ENCODE results near the gene NAA50. TPM values are rescaled to one million over a fixed set of nuclear protein-coding genes. Genes with fewer than 3 reads are reported as not detected.
A peak's percentile ranks its signal among the peaks of the same experiment; 100 is the strongest.

The NAA50 gene
- total and polyA plus RNA-seq, 2 donors (not counting 1 experiment from before 2014, with no cell fraction given): 27.6 to 116 TPM

DNA sequence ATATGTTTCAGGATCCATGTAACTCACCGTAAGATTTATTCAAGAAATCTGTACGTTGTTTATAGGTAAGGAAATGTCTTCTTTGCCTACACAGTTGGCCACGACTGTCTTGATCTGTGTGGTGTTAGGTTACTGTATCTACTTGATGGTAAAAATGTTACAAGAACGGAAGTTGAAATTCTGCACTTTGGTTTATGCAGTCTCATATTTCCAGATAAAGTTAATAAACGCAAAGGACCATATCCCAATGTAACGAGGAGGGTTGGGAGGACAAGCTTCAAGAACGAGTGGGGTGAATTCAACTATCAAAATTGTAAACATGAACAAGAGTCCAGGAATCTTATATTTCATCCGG, 50.6 kb downstream of the NAA50 start:
- ChIA-PET POLR2A (interaction anchor here (0.9 to 1.4 kb wide), 5 partner anchors 36 to 518 kb away, joined by 4 to 12 read pairs (median 6); partner anchors contain the start of genes ATP6V1A, NAA50 and SPICE1), CTCF (interaction anchor here (0.9 to 2.0 kb wide), 6 partner anchors 35 to 202 kb away, joined by 3 to 7 read pairs (median 4); no protein-coding TSS in a partner anchor)
- intact Hi-C loops (cut with micrococcal nuclease): no loop called here
- ATAC-seq (ENCODE audit: low read depth) (no peak), DNase-seq (no peak)
- H3K79me2 ChIP-seq (ENCODE audit: control insufficient read depth, insufficient read depth, low read length): peaks cover 79% of the 10 kb centered on the region
- Mint-ChIP-seq H3K9me3 (ENCODE audit: insufficient read depth) (no peaks in the 10 kb centered on the region), H3K27me3 (no peaks in the 10 kb centered on the region), H3K27ac (peak overlapping the region; percentile 97), H3K4me3 (peak overlapping the region; percentile 99), H3K4me1 (peaks cover 27% of the 10 kb centered on the region)
- H2AFZ ChIP-seq (ENCODE audit: insufficient read depth, low read depth, low read length, poor library complexity, severe bottlenecking): peak overlapping the region; percentile 80
- H3K9me3 ChIP-seq (ENCODE audit: control extremely low read depth in 1 of 3, control insufficient read depth in 2 of 3, insufficient read depth in 1 of 3, low read length in 2 of 3): no peaks in the 10 kb centered on the region
- no peaks in the 10 kb centered on the region for H3K27me3 ChIP-seq (replicated peaks in 1 of 4; ENCODE audit: control extremely low read depth in 1 of 4, control insufficient read depth in 3 of 4, insufficient read depth in 4 of 4, low read length in 3 of 4)
- WGBS (ENCODE audit: insufficient coverage): 14% methylated on average over 1 of the region's 8 CpGs
- H3K27ac ChIP-seq (ENCODE audit: low read length in 2 of 2): peak overlapping the region; percentile 81 to 90
- peak overlapping the region; percentile 86 for H3K4me2 ChIP-seq (replicated peaks; ENCODE audit: low read depth, low read length, poor library complexity, severe bottlenecking)
- TF ChIP-seq EZH2 (IDR thresholded peaks at IDR 0.05; ENCODE audit: borderline replicate concordance, insufficient read depth, low read depth, low read length, poor library complexity, severe bottlenecking): no peak
- TF ChIP-seq, protein P1, sequence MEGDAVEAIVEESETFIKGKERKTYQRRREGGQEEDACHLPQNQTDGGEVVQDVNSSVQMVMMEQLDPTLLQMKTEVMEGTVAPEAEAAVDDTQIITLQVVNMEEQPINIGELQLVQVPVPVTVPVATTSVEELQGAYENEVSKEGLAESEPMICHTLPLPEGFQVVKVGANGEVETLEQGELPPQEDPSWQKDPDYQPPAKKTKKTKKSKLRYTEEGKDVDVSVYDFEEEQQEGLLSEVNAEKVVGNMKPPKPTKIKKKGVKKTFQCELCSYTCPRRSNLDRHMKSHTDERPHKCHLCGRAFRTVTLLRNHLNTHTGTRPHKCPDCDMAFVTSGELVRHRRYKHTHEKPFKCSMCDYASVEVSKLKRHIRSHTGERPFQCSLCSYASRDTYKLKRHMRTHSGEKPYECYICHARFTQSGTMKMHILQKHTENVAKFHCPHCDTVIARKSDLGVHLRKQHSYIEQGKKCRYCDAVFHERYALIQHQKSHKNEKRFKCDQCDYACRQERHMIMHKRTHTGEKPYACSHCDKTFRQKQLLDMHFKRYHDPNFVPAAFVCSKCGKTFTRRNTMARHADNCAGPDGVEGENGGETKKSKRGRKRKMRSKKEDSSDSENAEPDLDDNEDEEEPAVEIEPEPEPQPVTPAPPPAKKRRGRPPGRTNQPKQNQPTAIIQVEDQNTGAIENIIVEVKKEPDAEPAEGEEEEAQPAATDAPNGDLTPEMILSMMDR (IDR thresholded peaks at IDR 0.05): no peak
- H3K4me1 ChIP-seq (ENCODE audit: control insufficient read depth in 2 of 2, insufficient read depth in 2 of 2, low read length in 2 of 2): peaks cover 45 to 47% of the 10 kb centered on the region in 2 donors
- H3K36me3 ChIP-seq (replicated peaks in 1 of 2; ENCODE audit: control extremely low read depth in 1 of 2, control insufficient read depth in 1 of 2, extremely low read depth in 1 of 2, insufficient read depth in 2 of 2, low read length in 1 of 2): peaks cover 0 to 13% of the 10 kb centered on the region in 2 experiments
- peaks cover 8% of the 10 kb centered on the region for H4K20me1 ChIP-seq (ENCODE audit: control insufficient read depth, insufficient read depth, low read length, poor library complexity, severe bottlenecking)
- H3K9ac ChIP-seq (ENCODE audit: low read length): peak overlapping the region; percentile 79
- H3K4me3 ChIP-seq (ENCODE audit: control extremely low read depth in 1 of 5, extremely low read depth in 1 of 5, insufficient read depth in 1 of 5, low read depth in 2 of 5, low read length in 4 of 5): peak overlapping the region; percentile 56 to 90 (median 75)

DNA sequence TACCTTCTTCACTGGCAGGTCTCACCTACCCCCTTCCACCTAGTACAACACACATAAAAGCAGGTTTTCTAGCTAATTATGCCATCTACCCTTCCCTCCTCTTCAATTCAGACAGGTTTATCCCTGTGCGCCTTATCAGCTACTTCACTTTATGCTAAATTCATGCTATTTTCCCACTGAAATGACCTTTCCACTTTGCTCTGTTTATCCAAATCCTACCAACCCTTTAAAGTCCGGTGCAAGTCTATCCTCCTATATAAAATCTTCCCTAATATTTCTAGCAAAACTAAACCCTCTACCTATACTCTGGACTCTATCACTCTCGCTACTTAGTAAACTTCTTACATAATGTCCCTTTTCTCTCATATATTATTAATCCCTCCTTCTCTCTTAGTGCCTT, 55.6 kb downstream of the NAA50 start:
- no peaks in the 10 kb centered on the region for H3K27me3 Mint-ChIP-seq
- POLR2A ChIA-PET: no interaction called here
- H3K27me3 ChIP-seq (replicated peaks in 1 of 4; ENCODE audit: control extremely low read depth in 1 of 4, control insufficient read depth in 3 of 4, insufficient read depth in 4 of 4, low read length in 3 of 4): no peaks in the 10 kb centered on the region
- H3K4me1 ChIP-seq (ENCODE audit: control insufficient read depth in 2 of 2, insufficient read depth in 2 of 2, low read length in 2 of 2): peaks cover 29 to 35% of the 10 kb centered on the region in 2 donors
- TF ChIP-seq, protein P1 (IDR thresholded peaks at IDR 0.05): no peak
- TF ChIP-seq EZH2 (IDR thresholded peaks at IDR 0.05; ENCODE audit: borderline replicate concordance, insufficient read depth, low read depth, low read length, poor library complexity, severe bottlenecking): no peak
- no peak overlapping the region for H3K27ac Mint-ChIP-seq
- peaks cover 100% of the 10 kb centered on the region for H3K79me2 ChIP-seq (ENCODE audit: control insufficient read depth, insufficient read depth, low read length)
- H2AFZ ChIP-seq (ENCODE audit: insufficient read depth, low read depth, low read length, poor library complexity, severe bottlenecking): no peak overlapping the region
- peaks cover 4% of the 10 kb centered on the region for H3K9me3 Mint-ChIP-seq (ENCODE audit: insufficient read depth)
- no peak overlapping the region for H3K4me3 Mint-ChIP-seq
- no peak overlapping the region for H3K4me2 ChIP-seq (replicated peaks; ENCODE audit: low read depth, low read length, poor library complexity, severe bottlenecking)
- ATAC-seq (ENCODE audit: low read depth) (no peak), DNase-seq (no peak)
- intact Hi-C loops (cut with micrococcal nuclease): no loop called here
- no peak overlapping the region for H3K4me3 ChIP-seq (ENCODE audit: control extremely low read depth in 1 of 5, extremely low read depth in 1 of 5, insufficient read depth in 1 of 5, low read depth in 2 of 5, low read length in 4 of 5)
- no peak overlapping the region for H3K9ac ChIP-seq (ENCODE audit: low read length)
- H3K4me1 Mint-ChIP-seq: peaks cover 43% of the 10 kb centered on the region
- CTCF ChIA-PET: no interaction called here
- WGBS (ENCODE audit: insufficient coverage): 100% methylated on average over 2 of the region's 3 CpGs
- no peak overlapping the region for H3K27ac ChIP-seq (ENCODE audit: low read length in 2 of 2)
- peaks cover 0 to 6% (median under 1%) of the 10 kb centered on the region in 3 donors for H3K9me3 ChIP-seq (ENCODE audit: control extremely low read depth in 1 of 3, control insufficient read depth in 2 of 3, insufficient read depth in 1 of 3, low read length in 2 of 3)
- peaks cover 0 to 21% of the 10 kb centered on the region in 2 experiments for H3K36me3 ChIP-seq (replicated peaks in 1 of 2; ENCODE audit: control extremely low read depth in 1 of 2, control insufficient read depth in 1 of 2, extremely low read depth in 1 of 2, insufficient read depth in 2 of 2, low read length in 1 of 2)
- H4K20me1 ChIP-seq (ENCODE audit: control insufficient read depth, insufficient read depth, low read length, poor library complexity, severe bottlenecking): peaks cover 31% of the 10 kb centered on the region
